ENCODE results near the gene XCL1. TPM values are rescaled to one million over a fixed set of nuclear protein-coding genes. Genes with fewer than 3 reads are reported as not detected.

Gene XCL1
- total and polyA plus RNA-seq, 2 donors (not counting 3 experiments of a cell fraction or from before 2014, with no cell fraction given), result not detected

- no peaks in the 10 kb centered on the region for H3K27me3 ChIP-seq (ENCODE audit: control insufficient read depth in 2 of 2, insufficient read depth in 2 of 2, low read length in 2 of 2)
- H3K79me2 ChIP-seq (ENCODE audit: control insufficient read depth, insufficient read depth, low read length), result no peaks in the 10 kb centered on the region
- dilution Hi-C loops (cut with MboI; ENCODE audit: extremely low pct_ligation_motif_present, low sequenced_read_pairs) (no loop called here), intact Hi-C loops (cut with micrococcal nuclease) (no loop called here)
- BruUV-seq (replicated peaks), result no TSS peak
- TF ChIP-seq MAX (IDR thresholded peaks at IDR 0.05; ENCODE audit: insufficient read depth, insufficient read length) (no peak), EZH2 (IDR thresholded peaks at IDR 0.05; ENCODE audit: borderline replicate concordance, low read depth, low read length, severe bottlenecking) (no peak), MYC (IDR thresholded peaks at IDR 0.05; ENCODE audit: low read depth, low read length) (no peak), POLR2A (IDR thresholded peaks at IDR 0.05; ENCODE audit: low read depth, low read length) (no peak), CTCF (IDR thresholded peaks at IDR 0.05; ENCODE audit: extremely low read depth in 1 of 2, insufficient read depth in 1 of 2, low read depth in 1 of 2, low read length in 2 of 2) (no peak), GATA2 (IDR thresholded peaks at IDR 0.05; ENCODE audit: insufficient read depth, insufficient read length, low read depth, low read length) (no peak), FOS (IDR thresholded peaks at IDR 0.05; ENCODE audit: borderline replicate concordance, insufficient read depth, low read length) (no peak), JUN (IDR thresholded peaks at IDR 0.05; ENCODE audit: borderline replicate concordance, insufficient read depth, insufficient read length, low read depth) (no peak), POLR2AphosphoS5 (IDR thresholded peaks at IDR 0.05; ENCODE audit: insufficient read depth, low read depth, low read length) (no peak)
- no peak overlapping the region for H3K4me3 ChIP-seq (replicated peaks in 1 of 3; ENCODE audit: insufficient read depth in 1 of 3, low read depth in 1 of 3, low read length in 3 of 3)
- no peak overlapping the region for H3K4me2 ChIP-seq (ENCODE audit: insufficient read depth, low read length)
- H3K9ac ChIP-seq (replicated peaks; ENCODE audit: extremely low read depth, insufficient read depth, low read length), result no peak overlapping the region
- no peaks in the 10 kb centered on the region for H3K36me3 ChIP-seq (ENCODE audit: control insufficient read depth in 2 of 2, extremely low read depth in 1 of 2, insufficient read depth in 2 of 2, low read length in 2 of 2)
- ChIA-PET POLR2A (no interaction called here), CTCF (no interaction called here)
- no peak overlapping the region for H3K27ac ChIP-seq (ENCODE audit: insufficient read depth, low read depth, low read length)
- FAIRE-seq, result no peak
- no peaks in the 10 kb centered on the region for H3K4me1 ChIP-seq (ENCODE audit: control insufficient read depth, extremely low read depth, insufficient read depth, low read length)
- no peaks in the 10 kb centered on the region for H3K9me1 ChIP-seq (replicated peaks; ENCODE audit: control insufficient read depth, extremely low read depth, insufficient read depth, low read length)
- no peaks in the 10 kb centered on the region for H3K9me3 ChIP-seq (replicated peaks; ENCODE audit: control insufficient read depth, insufficient read depth, low read length)
- no peaks in the 10 kb centered on the region for H4K20me1 ChIP-seq (replicated peaks; ENCODE audit: control insufficient read depth, extremely low read depth, insufficient read depth, low read length)
- DNase-seq (ENCODE audit: low read depth, low spot score), result no peak
- no peak overlapping the region for H2AFZ ChIP-seq (ENCODE audit: low read depth, low read length)
Observed at GRCh38 chr1:168623831-168624230, 47.4 kb downstream of the XCL1 start.

All from endothelial cell of umbilical vein (primary cell).